NCI-H2196 (cell line): ENCODE results near the gene PSMF1.
A peak's percentile ranks its signal among the peaks of the same experiment; 100 is the strongest.

Experiments
- DNase-seq: peaks from one replicate; lab custom pipeline; 2025; ENCODE audit not compliant: unreplicated experiment; lab: John Stamatoyannopoulos, UW

PSMF1 gene

DNA sequence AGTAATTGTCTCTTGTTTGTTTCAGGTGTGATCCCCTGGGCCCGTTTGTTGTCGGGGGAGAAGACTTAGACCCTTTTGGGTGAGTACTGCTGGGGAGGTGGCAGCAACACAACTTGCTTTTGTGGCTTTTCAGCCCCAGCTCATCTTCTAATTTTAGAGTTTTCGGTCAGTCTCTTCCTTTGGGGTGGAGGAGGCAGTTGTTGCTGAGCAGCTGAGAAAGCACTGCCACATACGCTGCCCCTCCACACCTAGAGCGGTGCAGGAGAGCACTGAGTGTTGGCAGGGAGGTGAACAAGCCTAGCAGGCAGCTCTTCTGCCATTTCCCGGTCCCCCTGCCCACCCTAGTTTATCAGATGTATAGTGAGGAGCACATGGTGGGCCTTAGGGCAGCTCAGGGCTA, 44.7 kb downstream of the PSMF1 start:
- DNase-seq = no peak

DNA sequence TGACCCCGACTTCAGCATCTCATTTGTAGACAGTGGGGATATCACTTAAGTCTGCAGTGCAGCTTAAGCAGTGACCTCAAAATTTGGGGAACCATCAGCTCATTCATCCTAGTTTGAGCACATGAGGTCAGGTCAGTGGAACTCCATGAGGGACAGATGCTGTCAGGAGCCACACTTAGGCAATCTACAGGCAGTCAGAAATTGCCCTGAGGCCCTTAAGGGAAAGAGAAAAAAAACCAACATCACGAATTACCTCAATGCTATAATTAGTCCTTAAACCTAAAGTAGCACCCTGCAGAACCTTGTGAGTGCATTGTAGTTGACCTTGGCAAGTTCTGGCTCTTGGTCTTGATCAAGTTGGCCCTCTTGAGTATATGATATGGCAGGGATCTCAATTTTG, 45.3 kb downstream of the PSMF1 start:
- no peak for DNase-seq

DNA sequence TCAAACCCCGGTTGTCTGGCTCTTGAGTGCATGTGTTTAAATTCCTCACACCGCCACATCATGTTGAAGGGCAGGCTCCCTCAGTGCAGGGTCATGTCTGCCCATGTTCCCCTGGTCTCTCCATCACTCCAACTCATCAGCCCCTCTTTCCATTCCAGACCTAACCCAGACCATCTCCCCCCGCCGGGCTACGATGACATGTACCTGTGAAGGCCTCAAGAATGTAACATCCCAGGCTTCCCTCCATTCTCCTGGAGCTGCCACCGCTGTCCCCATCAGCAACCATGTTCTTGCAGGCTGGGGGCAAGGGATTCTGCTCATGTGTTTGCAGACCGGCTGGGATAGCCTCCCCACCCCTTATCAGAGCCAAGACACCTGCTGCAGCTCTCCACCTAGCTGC, 46.5 kb downstream of the PSMF1 start:
- no peak for DNase-seq

DNA sequence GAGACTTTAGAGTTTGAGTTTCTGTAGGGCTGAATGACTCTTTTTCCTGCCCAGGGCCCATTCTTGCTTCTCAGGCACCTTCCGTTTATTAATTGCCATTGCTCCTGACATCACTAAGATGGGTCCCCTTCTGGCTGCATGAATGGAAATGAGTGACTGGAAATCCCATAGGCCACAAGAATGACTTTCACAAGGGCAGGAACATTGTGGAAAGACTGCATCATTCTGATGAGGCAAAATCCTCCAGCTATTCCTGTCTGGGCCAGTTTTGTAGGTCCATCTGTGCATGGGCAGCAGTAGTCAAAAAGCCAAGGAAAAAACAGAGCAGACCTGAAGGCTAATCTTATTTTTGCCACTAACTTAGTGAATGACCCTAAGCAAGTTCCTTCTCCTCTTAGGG, 47.1 kb downstream of the PSMF1 start:
- DNase-seq = no peak

DNA sequence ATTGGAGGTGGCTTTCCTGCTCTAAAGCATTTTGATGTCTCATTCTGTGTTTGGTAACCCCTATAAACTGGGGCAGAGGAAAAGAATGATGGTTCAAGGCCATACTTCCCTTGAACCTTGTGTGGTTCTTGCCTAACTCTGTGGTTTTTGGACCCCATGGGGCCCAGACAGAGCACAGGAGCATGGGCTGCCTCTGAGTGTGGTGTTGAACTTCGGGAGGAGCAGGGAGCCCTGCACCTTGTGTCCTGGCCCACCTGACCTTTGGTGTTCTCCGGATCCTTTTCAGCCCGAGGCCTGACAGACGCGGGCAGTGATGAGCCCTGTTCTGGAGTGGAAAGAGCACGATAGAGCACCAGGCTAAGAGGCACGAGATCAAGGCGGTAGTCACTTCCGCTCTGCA, 47.5 kb downstream of the PSMF1 start:
- no peak for DNase-seq

DNA sequence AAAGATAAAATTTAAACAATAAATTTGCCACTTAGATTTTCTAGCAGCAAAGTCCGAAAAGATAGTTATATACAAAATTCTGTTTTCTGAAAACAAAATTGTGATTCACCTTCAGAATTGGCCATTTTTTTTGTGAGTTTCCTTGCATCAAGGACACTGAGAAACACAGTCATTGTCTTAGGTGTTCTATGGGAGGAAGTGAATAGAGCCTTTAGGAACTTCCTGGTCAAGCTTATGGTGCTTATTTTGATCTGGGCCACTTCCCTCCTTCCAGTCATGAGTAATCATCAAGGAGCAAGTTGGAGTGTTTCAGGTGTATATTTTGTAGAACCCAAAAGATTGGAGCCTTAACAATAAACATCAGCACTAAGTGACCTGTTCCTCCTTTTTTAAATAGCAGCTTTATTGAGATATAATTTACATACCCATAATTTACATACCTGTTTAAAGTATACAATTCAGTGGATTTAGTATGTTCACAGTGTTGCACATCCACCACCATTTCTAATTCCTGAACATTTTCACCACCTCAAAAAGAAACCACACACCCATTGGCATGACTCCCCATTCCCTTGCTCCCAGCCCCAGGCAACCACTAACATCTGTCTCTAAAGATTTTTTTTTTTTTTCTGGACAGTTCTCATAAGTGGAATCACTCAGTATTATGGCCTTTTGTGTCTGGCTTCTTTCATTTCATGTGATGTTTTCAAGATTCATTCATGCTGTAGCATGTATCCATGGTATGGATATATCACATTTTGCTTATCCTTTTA, 48.7 kb downstream of the PSMF1 start:
- no peak for DNase-seq

DNA sequence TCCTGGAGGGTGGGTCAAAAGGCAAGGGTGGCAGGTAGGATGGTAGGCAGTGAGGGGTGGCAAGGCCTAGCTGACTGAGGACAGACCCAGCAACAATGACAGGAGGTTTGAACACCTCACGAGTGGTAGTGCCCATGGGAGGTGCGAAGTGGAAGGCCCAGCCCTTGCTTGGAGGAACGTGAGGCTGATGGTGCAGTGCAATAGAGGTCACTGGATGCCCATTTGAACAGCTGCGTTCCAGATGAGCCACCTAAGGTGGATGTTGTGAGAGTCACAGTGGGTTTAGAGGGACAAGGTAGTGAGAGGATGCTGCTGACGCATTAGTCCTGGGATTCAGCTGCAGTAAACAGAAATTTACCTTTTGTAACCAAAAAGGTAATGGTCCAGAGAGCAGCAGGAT, 50.8 kb downstream of the PSMF1 start:
- DNase-seq = no peak

DNA sequence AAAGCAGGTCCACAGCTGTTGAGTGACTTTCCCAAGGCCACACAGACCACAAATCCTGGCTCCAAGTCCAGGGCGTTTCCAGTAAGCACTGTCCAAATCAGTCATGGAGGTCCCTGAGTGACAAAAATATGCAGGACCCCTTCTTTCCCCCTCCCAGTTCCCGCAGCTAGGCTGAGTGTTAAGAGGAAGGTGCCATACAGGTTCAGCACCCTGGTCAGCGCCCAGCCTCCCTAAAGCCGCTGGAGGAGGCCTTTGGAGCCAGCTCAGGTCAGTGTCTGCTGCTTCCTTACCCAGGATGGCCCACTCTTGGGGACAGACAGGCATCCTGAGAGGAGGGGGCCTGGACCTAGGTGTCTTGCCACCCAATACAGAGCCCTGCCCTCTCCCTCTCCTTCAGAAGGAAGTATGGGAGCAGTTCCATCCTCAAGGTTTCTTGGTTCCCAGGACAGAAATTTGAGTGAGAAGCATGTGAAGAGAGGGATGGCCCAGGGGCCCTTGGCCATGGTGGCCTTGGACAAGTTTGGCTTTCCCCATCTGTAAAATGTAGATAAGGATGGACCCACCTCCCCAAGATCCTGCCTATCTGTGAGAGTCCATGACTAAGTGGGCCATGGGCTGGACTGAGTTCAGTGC, 53.2 kb downstream of the PSMF1 start:
- DNase-seq = no peak

DNA sequence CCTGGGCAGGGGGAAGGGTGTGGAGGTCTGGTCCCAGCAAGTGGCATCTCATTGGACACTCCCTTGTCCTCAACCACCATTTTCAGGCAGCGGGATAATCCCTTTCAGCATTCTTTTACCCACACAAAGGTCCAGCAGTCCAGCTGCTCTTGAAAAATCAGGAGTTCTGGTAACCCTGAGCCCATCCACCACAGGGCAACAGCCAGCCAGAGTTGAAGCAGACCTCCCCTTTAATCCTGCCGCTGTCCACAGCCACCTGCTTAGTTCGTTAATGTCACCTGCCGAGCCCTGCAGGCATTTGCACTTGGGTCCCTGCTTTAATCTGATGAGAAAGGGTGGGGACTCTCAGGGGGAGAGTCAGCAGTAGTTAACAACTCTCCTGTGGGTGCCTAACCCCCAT, 55.3 kb downstream of the PSMF1 start:
- no peak for DNase-seq

DNA sequence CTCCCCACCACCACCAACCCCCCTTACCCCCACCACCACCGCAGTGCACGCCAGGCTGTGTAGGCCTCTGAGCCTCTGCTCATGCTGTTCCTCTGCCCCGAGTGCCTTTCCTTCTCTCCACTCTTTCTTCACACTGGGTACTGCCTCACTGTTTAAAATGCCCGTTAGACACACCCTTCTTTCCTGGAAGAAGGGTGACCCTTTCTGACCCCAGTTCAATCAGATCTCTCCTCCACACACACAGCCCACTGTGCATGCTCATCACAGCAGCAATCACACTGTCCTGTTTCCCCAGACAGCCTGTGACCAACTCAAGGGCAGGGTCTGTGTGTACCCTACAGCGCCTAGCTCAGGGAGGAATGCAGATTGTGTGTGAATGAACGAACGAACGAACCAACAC, 56.4 kb downstream of the PSMF1 start:
- DNase-seq = no peak

DNA sequence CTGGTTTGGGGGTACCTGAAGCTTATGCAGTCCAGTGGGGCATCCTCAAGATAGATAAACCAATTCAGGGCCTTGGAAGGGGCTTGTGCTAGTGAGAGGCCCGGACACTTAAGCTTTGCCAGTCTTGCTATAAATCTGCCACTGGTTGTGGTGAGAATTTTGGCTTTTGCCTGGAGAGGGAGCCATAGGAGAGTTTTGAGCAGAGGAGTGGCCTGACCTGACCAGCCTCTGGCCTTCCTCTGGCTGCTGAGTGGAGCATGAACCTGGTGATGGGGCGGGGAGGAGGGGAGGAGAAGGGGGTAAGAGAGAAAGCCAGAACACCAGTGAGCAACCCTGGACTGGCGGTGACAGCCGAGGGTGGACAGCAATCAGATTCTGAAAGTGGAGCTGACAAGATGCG, 59.3 kb downstream of the PSMF1 start:
- peak; percentile 11 for DNase-seq

DNA sequence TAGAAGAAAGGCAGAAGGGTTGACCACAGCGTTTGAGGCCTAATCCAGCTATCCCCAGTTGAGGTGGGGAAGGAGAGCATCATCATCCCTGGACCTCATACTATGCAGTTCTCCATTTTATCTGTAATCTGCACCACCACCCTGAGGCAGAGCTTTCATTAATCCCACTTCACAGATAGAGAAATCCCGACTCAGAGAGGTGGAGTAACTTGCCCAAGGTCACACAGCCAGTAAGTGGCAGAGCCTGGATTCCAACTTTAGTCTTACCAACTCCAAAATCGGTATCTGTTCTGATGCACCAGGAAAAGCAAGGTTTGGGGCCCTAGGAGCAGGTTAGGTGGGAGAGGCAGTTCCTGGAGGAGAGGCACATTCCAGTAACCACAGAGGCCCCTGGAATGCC, 59.7 kb downstream of the PSMF1 start:
- DNase-seq = no peak

DNA sequence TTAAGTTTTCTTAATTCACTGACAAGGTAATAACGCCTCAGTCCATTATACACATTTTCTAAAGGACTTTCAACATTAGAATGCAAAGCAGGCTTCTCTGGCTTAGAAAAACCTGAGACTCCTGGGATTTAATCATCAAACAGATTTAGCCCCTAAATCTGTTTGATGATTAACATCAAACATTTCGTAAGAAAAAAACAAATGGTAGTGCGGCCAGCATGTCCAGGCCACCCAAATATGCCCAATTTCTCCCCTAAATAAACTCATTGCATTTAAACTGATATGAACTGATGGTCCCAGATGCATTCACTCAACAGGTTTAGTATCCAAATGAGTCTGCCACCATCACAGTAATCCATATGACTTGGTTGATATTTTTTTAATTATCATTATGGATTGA, 60.2 kb downstream of the PSMF1 start:
- no peak for DNase-seq

DNA sequence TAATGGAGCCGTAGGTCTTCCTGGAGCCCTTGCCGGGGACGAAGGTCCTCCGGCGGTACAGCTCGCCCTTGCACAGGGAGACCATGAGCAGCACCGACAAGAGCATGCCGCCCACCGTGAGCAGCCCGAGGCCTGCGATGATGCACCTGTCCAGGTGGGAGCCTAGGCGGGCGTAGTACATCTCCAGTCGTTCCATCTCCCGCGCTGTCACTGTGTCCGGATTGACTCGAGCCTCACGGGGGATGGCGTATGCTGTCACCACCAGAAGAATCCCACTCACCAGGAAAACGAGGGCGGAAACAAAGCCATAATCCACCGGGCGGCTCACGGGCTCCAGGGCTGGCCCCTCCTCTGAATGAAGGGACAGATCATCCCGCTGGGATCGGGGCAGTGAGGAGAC, 62.5 kb downstream of the PSMF1 start:
- no peak for DNase-seq

DNA sequence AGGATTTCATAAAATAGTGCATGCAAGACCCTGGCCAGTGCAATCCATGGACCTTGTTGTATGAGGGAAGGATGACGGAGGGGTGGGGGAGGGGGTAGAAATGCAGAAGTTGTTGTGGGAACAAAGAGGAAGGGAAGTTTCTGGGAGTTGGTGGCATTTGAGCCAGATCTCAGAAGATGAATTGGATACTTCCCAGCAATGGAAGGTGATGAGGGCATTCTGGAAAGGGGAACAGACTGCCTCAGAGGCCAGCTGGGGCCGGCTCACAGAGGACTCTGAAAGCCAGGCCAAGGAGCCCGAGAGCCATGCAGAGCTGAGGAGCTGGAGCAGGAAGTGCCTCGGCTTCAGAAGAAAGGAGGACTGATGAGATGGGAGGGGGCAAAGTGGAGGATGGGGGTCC, 63.7 kb downstream of the PSMF1 start:
- no peak for DNase-seq

DNA sequence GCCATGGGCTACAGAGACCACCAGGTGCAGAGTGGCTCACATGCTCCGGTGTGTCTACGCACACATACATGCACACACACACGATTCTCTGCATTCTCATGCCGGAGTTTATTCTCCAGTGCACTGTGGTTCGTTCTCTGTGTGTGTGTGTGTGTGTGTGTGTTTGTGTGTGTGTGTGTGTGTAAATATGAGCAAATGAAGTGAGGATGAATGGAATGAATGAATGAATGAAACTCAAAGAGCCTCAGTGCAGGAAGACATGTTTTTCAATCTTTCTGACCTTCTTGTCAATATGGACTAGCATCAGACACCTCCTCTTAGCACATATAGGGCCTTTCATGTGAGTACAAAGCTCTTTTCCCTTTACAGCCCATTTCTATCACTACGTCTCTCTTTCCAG, 64.8 kb downstream of the PSMF1 start:
- DNase-seq = no peak

DNA sequence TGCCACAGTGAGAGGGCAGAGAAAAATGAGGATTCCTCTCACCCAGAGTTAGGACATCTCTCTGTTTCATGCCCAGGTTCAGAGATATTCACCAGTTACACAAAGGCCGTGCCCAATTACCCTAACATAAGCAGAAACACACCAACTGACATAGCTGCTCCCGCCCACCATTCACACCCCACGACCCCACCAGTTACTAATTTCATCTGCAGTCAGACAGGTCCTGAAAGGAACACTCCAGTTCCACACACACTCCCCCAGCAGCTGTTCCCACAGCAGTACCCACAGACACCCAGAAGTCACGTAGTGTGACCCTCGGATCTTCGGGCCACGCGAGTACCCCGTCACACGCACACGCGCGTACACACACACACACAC, 65.8 kb downstream of the PSMF1 start:
- DNase-seq = no peak

DNA sequence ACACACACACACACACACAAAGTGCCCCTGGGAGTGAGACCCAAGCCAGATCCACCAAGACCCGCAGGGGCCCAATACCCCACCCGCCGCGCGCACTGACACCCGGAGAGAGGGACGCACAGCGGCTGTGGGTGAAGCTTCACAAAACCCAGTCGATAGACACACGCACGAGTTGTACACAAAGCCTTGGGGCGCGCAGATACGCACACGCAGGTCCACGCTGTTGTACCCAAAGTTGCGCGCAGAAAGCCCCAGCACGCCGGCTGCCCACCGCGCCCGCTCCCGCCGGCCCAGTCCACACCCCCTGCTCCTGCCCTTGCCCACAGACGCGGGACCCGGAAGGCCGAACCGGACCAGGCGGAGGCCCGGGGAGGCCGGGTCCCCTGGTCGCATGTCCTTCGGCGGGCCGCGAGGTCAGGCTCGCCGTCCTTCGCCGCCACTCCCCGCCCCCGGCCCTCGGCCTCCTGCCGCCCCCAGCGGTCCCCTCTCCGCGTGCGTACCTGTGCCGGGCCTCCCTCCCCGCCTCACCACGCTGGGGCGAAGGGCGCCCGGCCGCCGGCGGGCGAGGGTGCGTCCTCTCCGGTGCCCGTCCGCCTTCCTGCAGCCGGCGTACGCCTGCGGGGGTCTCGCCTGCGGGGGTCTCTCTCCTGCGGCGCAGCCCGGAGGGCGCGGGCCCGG, 66.4 kb downstream of the PSMF1 start, which contains the start of gene TMEM74B:
TMEM74B (minus strand) TSS at position 344 of the 678 bp plus-strand sequence. CDS start 1,180 bp downstream, outside the sequence.
- DNase-seq = peak; percentile 13

DNA sequence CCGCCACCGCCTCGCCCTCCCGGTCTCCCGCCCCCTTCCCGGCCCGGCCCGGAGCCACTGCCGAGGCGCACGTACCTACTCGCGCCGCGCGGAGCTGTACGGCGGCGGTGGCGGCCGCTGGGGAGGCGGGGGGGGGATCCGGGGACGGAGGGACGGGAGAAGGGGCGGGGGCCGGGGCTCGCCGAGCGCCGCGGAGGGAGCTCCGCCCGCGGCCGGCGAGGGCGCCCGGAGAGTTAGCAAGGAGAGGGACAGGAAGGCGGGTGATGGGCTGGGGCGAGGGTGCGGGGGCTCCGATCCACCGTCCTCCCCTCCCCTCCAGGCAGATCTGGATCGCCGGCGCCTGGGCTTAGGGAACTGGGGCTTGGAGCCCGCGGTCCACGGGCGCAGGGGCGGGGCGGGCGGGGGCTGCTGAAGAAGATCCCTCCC, 66.9 kb downstream of the PSMF1 start:
- DNase-seq = peak; percentile 19

DNA sequence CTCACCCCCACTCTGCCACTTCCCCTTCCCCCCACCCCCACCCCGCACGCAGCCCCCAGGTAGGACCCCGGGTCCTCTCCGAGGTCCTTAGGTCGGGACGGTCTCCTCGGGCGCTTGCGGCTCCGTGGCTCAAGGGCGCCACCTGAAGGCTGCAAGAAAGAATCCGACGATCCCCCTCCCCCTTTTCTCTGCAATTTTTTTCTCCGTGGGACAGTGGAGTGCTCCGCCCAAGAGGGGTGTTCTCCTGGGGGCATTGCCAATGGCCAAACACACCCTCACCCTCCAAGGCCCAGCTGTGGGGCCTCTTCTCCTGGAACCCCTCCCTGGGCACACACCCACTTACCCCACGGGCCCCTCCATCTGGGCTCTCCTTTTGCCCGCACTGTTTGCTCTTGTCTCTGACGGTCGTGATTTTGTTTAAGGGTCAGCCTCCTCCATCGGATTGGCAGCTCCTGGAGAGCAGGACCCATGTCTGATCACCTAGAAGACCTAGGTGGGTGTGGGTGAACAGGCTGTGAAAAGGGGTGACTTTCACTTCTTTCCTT, 67.5 kb downstream of the PSMF1 start:
- peak; percentile 66 for DNase-seq

DNA sequence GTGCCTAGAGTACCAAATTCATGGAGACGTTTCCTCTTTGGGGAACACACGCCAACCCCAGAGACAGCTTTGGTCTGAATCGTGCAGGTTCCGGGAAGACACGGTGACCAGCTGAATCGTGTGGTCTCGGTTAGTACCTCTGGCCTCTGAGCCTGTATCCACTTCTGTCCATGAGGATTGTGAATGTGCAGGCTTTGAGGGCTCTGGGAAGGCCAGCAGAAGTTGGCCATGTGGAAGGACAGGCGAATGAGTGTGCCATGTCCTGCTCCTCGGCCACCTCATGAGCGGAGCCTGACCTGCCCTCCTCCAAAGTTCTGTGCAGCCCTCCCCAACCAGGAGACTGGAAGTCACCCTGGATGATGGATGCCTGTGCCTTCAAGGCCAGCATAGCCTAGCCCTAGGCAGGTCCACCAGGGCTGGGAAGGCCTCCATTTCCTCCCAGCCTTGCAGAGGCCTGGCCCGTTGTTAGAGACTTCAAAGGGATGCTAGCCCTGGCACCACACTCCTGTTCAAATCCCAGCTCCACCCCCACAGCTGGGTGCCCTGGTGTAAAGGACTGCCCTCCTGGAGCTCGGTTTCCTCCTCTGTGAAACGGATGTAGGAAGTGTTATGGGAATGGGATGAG, 68.1 kb downstream of the PSMF1 start:
- no peak for DNase-seq
